GM23338 (cell line): ENCODE results near the gene RNGTT.

Source experiments
- EZH2 ChIP-seq: fragments of 200-600 bp; sonication (generic); IDR thresholded peaks from one replicate; pipeline ENCODE4 v1.8.0; 2017; ENCODE audit warnings: antibody characterized with exemption, mild to moderate bottlenecking, low read depth; ENCODE audit not compliant: unreplicated experiment
- EZH2phosphoT487 ChIP-seq: fragments of 200-600 bp; sonication (generic); IDR thresholded peaks from one replicate; pipeline ENCODE4 v1.8.1; 2018; ENCODE audit warnings: antibody characterized with exemption; ENCODE audit not compliant: unreplicated experiment
- POLR2AphosphoS5 ChIP-seq: IDR thresholded peaks from 2 replicates; pipeline ENCODE4 v1.6.1; 2016; ENCODE audit warnings: antibody characterized with exemption, low read depth
- TF ChIP-seq, protein P1 (sequence below), 2 experiments: fragments of 200-600 bp in 1 of 2; sonication (generic) in 1 of 2; conservative IDR thresholded peaks; 2 replicates each; pipeline versions ENCODE4 v1.5.1 to v1.6.1; 2016 to 2017; ENCODE audit warnings: antibody characterized with exemption in 2 of 2, low read depth in 2 of 2, mild to moderate bottlenecking in 2 of 2, moderate library complexity in 1 of 2
- TF ChIP-seq, protein P2 (sequence below): IDR thresholded peaks from 2 replicates; pipeline ENCODE4 v1.6.1; 2016; ENCODE audit warnings: antibody characterized with exemption

DNA sequence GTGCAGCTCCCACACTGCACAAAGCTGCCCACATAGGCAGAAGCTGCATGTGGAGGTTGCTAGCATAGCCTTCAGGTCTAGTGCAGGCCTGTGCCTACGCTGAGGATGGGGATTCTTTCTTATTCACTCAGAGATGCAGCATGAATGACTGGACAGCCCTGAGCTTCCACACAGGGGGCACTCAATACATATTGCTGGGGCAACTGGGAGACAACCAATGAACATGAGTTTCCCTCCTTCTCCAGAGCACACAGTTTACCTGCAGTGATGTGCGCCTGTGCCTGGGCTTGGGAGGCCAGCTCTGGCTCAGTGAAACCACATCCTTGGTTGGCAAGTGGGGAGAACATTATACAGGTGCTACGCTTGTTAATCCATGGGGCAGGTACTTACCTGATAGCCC is 389.9 kb downstream of the RNGTT start:
- TF ChIP-seq, protein P1, sequence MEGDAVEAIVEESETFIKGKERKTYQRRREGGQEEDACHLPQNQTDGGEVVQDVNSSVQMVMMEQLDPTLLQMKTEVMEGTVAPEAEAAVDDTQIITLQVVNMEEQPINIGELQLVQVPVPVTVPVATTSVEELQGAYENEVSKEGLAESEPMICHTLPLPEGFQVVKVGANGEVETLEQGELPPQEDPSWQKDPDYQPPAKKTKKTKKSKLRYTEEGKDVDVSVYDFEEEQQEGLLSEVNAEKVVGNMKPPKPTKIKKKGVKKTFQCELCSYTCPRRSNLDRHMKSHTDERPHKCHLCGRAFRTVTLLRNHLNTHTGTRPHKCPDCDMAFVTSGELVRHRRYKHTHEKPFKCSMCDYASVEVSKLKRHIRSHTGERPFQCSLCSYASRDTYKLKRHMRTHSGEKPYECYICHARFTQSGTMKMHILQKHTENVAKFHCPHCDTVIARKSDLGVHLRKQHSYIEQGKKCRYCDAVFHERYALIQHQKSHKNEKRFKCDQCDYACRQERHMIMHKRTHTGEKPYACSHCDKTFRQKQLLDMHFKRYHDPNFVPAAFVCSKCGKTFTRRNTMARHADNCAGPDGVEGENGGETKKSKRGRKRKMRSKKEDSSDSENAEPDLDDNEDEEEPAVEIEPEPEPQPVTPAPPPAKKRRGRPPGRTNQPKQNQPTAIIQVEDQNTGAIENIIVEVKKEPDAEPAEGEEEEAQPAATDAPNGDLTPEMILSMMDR (conservative IDR thresholded peaks at IDR 0.05; ENCODE audit: low read depth in 2 of 2), result no peak
- TF ChIP-seq POLR2AphosphoS5 (no peak), EZH2phosphoT487 (no peak), EZH2 (no peak)
- TF ChIP-seq, protein P2, sequence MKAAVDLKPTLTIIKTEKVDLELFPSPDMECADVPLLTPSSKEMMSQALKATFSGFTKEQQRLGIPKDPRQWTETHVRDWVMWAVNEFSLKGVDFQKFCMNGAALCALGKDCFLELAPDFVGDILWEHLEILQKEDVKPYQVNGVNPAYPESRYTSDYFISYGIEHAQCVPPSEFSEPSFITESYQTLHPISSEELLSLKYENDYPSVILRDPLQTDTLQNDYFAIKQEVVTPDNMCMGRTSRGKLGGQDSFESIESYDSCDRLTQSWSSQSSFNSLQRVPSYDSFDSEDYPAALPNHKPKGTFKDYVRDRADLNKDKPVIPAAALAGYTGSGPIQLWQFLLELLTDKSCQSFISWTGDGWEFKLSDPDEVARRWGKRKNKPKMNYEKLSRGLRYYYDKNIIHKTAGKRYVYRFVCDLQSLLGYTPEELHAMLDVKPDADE, result no peak
